Liver (tissue), 9 donors: ENCODE measurements around the gene SPSB1. TPM values are rescaled to one million over a fixed set of nuclear protein-coding genes. Genes with fewer than 3 reads are reported as not detected.

Source experiments
- DNase-seq: peaks from one replicate; pipeline ENCODE4 v3.0.0-alpha.2; 2017; ENCODE audit warnings: low spot score
- H3K27ac ChIP-seq, 2 donors: one replicate each; pipeline ENCODE4 v1.7.0; 2013; ENCODE audit warnings: inconsistent platforms in 2 of 2, low read length in 2 of 2, control low read depth in 1 of 2, low read depth in 1 of 2, mild to moderate bottlenecking in 1 of 2
- H3K27me3 ChIP-seq, 4 donors: one replicate each; pipeline versions ENCODE4 v1.6.1 to v1.7.0; 2013; ENCODE audit warnings: low read length in 3 of 4, inconsistent platforms in 1 of 4, mild to moderate bottlenecking in 1 of 4, moderate library complexity in 1 of 4; ENCODE audit not compliant: control insufficient read depth in 4 of 4, insufficient read depth in 4 of 4
- H3K36me3 ChIP-seq, 4 donors: one replicate each; pipeline versions ENCODE4 v1.6.1 to v1.7.0; 2013; ENCODE audit warnings: low read length in 3 of 4, mild to moderate bottlenecking in 3 of 4, low read depth in 1 of 4, moderate library complexity in 1 of 4; ENCODE audit not compliant: control insufficient read depth in 4 of 4, insufficient read depth in 3 of 4
- H3K4me1 ChIP-seq, 4 donors: one replicate each; pipeline versions ENCODE4 v1.6.1 to v1.7.0; 2013; ENCODE audit warnings: low read length in 3 of 4, mild to moderate bottlenecking in 3 of 4, moderate library complexity in 1 of 4; ENCODE audit not compliant: control insufficient read depth in 4 of 4, insufficient read depth in 4 of 4
- H3K4me3 ChIP-seq, 3 donors: one replicate each; pipeline versions ENCODE4 v1.6.1 to v1.7.0; 2013; ENCODE audit warnings: low read length in 3 of 3, control low read depth in 1 of 3, low read depth in 1 of 3, mild to moderate bottlenecking in 1 of 3
- H3K9ac ChIP-seq, 2 donors: one replicate each; pipeline ENCODE4 v1.7.0; 2013; ENCODE audit warnings: low read length in 2 of 2, mild to moderate bottlenecking in 2 of 2, moderate library complexity in 2 of 2, control low read depth in 1 of 2, low read depth in 1 of 2
- H3K9me3 ChIP-seq, 4 donors: one replicate each; pipeline versions ENCODE4 v1.6.1 to v1.7.0; 2013; ENCODE audit warnings: low read length in 3 of 4; ENCODE audit not compliant: control insufficient read depth in 4 of 4
- EGR1 ChIP-seq, 2 donors: IDR thresholded peaks; 2 replicates each; pipeline ENCODE4 v1.6.1; 2016 to 2018; ENCODE audit warnings: antibody characterized with exemption in 2 of 2, low read depth in 2 of 2
- FOXA1 ChIP-seq: IDR thresholded peaks from 2 replicates; pipeline ENCODE4 v1.6.1; 2016; ENCODE audit warnings: antibody characterized with exemption
- FOXA2 ChIP-seq: IDR thresholded peaks from 2 replicates; pipeline ENCODE4 v1.6.1; 2016; ENCODE audit warnings: antibody characterized with exemption
- GABPA ChIP-seq, 2 donors: IDR thresholded peaks in 1 of 2; conservative IDR thresholded peaks in 1 of 2; 2 replicates each; pipeline ENCODE4 v1.6.1; 2016; ENCODE audit warnings: antibody characterized with exemption in 2 of 2, mild to moderate bottlenecking in 1 of 2, moderate library complexity in 1 of 2
- HNF4A ChIP-seq, 2 donors: conservative IDR thresholded peaks; 2 replicates each; pipeline ENCODE4 v1.6.1; 2016; ENCODE audit warnings: antibody characterized with exemption in 2 of 2, mild to moderate bottlenecking in 2 of 2
- HNF4G ChIP-seq: IDR thresholded peaks from 2 replicates; pipeline ENCODE4 v1.6.1; 2016; ENCODE audit warnings: antibody characterized with exemption
- JUND ChIP-seq, 2 donors: IDR thresholded peaks; 2 replicates each; pipeline ENCODE4 v1.6.1; 2016; ENCODE audit warnings: antibody characterized with exemption in 2 of 2
- RAD21 ChIP-seq, 2 donors: IDR thresholded peaks; 2 replicates each; pipeline ENCODE4 v1.6.1; 2016; ENCODE audit warnings: antibody characterized with exemption in 2 of 2, mild to moderate bottlenecking in 2 of 2
- RXRA ChIP-seq, 2 donors: IDR thresholded peaks; 2 replicates each; pipeline ENCODE4 v1.6.1; 2017 to 2018; ENCODE audit warnings: antibody characterized with exemption in 2 of 2, mild to moderate bottlenecking in 1 of 2
- SP1 ChIP-seq: IDR thresholded peaks from 2 replicates; pipeline ENCODE4 v1.6.1; 2018; ENCODE audit warnings: antibody characterized with exemption, mild to moderate bottlenecking
- TAF1 ChIP-seq: conservative IDR thresholded peaks from 2 replicates; pipeline ENCODE4 v1.6.1; 2016; ENCODE audit warnings: antibody characterized with exemption, mild to moderate bottlenecking
- YY1 ChIP-seq: IDR thresholded peaks from 2 replicates; pipeline ENCODE4 v1.6.1; 2016; ENCODE audit warnings: antibody characterized with exemption, mild to moderate bottlenecking
- WGBS: extraction: QIAGEN DNeasy Blood & Tissue Kit; methylation state at CpG from one replicate; pipeline ENCODE4 v1.1.7; 2013; 5-methylcytosine and 5-hydroxymethylcytosine counted together
- polyA plus RNA-seq, 2 donors: library from polyadenylated mRNA; stranded (reverse) in 1 of 2; unstranded in 1 of 2; fragments of 200-250 nt in 1 of 2; fragments of >200 nt in 1 of 2; fragmentation: Nextera tagmentation in 1 of 2; extraction: Ambion mirVana in 1 of 2; gene quantifications; one replicate each; pipeline versions ENCODE4 v1.2.1 to v1.2.3, GENCODE V29; 2013 to 2015
- total RNA-seq, 2 donors: library from RNA; depleted of rRNA; stranded (reverse); fragments of >200 nt; gene quantifications; one replicate each; pipeline ENCODE4 v1.2.3, GENCODE V29; 2014
- TF ChIP-seq, protein P1 (sequence below): IDR thresholded peaks from 2 replicates; pipeline ENCODE4 v1.6.1; 2016; ENCODE audit warnings: antibody characterized with exemption
- TF ChIP-seq, protein P2 (sequence below): fragments of 150-350 bp; IDR thresholded peaks from 2 replicates; pipeline ENCODE4 v1.5.1; 2017; ENCODE audit warnings: improper control_type of control experiment, low read depth, low read length; ENCODE audit not compliant: missing input control
- TF ChIP-seq, protein P3 (sequence below): IDR thresholded peaks from 2 replicates; pipeline ENCODE4 v1.6.1; 2016; ENCODE audit warnings: antibody characterized with exemption, mild to moderate bottlenecking
- TF ChIP-seq, protein P4 (sequence below): IDR thresholded peaks from 2 replicates; pipeline ENCODE4 v1.6.1; 2016; ENCODE audit warnings: antibody characterized with exemption
- donor health status: healthy.
- donor health status: healthy.
- donor health status: healthy.
- donor health status: healthy.
- donor health status: healthy.

Gene SPSB1
- total and polyA plus RNA-seq, 4 donors, result 4.1 to 22.6 (median 14.8) TPM

DNA sequence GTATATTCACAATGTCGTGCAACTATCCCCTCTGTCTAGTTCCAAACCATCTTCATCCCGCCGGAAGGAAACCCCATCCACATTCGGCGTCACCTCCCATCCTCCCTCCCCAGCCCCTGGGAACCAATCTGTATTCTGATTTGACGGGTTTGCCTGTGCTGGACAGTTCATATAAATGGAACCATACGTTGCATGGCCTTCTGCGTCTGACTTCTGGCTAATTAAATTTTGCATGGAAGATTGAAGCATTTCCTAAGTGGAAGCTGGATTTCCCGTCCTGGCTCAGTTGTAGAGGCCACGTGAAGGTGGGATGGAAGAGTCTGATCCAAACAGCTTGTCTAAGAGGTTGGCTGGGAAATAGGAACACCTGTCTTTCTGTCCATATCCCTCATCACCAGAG, 14.6 kb downstream of the SPSB1 start:
- 97% methylated on average over 10 of the region's 10 CpGs for WGBS
- no peak overlapping the region for H3K9ac ChIP-seq
- TF ChIP-seq HNF4A (conservative IDR thresholded peaks at IDR 0.05) (no peak), YY1 (no peak), JUND (IDR thresholded peaks at IDR 0.05) (no peak), HNF4G (no peak), RAD21 (IDR thresholded peaks at IDR 0.05) (no peak), RXRA (IDR thresholded peaks at IDR 0.05) (no peak), GABPA (IDR thresholded peaks at IDR 0.05 in 1 of 2, conservative IDR thresholded peaks at IDR 0.05 in 1 of 2) (no peak), FOXA1 (no peak), EGR1 (IDR thresholded peaks at IDR 0.05; ENCODE audit: low read depth in 2 of 2) (no peak)
- TF ChIP-seq, protein P1, sequence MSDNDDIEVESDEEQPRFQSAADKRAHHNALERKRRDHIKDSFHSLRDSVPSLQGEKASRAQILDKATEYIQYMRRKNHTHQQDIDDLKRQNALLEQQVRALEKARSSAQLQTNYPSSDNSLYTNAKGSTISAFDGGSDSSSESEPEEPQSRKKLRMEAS, result no peak
- TF ChIP-seq, protein P2, sequence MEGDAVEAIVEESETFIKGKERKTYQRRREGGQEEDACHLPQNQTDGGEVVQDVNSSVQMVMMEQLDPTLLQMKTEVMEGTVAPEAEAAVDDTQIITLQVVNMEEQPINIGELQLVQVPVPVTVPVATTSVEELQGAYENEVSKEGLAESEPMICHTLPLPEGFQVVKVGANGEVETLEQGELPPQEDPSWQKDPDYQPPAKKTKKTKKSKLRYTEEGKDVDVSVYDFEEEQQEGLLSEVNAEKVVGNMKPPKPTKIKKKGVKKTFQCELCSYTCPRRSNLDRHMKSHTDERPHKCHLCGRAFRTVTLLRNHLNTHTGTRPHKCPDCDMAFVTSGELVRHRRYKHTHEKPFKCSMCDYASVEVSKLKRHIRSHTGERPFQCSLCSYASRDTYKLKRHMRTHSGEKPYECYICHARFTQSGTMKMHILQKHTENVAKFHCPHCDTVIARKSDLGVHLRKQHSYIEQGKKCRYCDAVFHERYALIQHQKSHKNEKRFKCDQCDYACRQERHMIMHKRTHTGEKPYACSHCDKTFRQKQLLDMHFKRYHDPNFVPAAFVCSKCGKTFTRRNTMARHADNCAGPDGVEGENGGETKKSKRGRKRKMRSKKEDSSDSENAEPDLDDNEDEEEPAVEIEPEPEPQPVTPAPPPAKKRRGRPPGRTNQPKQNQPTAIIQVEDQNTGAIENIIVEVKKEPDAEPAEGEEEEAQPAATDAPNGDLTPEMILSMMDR, result no peak
- TF ChIP-seq, protein P3, sequence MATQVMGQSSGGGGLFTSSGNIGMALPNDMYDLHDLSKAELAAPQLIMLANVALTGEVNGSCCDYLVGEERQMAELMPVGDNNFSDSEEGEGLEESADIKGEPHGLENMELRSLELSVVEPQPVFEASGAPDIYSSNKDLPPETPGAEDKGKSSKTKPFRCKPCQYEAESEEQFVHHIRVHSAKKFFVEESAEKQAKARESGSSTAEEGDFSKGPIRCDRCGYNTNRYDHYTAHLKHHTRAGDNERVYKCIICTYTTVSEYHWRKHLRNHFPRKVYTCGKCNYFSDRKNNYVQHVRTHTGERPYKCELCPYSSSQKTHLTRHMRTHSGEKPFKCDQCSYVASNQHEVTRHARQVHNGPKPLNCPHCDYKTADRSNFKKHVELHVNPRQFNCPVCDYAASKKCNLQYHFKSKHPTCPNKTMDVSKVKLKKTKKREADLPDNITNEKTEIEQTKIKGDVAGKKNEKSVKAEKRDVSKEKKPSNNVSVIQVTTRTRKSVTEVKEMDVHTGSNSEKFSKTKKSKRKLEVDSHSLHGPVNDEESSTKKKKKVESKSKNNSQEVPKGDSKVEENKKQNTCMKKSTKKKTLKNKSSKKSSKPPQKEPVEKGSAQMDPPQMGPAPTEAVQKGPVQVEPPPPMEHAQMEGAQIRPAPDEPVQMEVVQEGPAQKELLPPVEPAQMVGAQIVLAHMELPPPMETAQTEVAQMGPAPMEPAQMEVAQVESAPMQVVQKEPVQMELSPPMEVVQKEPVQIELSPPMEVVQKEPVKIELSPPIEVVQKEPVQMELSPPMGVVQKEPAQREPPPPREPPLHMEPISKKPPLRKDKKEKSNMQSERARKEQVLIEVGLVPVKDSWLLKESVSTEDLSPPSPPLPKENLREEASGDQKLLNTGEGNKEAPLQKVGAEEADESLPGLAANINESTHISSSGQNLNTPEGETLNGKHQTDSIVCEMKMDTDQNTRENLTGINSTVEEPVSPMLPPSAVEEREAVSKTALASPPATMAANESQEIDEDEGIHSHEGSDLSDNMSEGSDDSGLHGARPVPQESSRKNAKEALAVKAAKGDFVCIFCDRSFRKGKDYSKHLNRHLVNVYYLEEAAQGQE, result no peak
- H3K36me3 ChIP-seq, result no peaks in the 10 kb centered on the region
- H3K9me3 ChIP-seq, result no peaks in the 10 kb centered on the region
- no peak for DNase-seq
- no peak overlapping the region for H3K27ac ChIP-seq
- no peak overlapping the region for H3K4me3 ChIP-seq
- H3K4me1 ChIP-seq, result no peaks in the 10 kb centered on the region
- H3K27me3 ChIP-seq, result no peaks in the 10 kb centered on the region

DNA sequence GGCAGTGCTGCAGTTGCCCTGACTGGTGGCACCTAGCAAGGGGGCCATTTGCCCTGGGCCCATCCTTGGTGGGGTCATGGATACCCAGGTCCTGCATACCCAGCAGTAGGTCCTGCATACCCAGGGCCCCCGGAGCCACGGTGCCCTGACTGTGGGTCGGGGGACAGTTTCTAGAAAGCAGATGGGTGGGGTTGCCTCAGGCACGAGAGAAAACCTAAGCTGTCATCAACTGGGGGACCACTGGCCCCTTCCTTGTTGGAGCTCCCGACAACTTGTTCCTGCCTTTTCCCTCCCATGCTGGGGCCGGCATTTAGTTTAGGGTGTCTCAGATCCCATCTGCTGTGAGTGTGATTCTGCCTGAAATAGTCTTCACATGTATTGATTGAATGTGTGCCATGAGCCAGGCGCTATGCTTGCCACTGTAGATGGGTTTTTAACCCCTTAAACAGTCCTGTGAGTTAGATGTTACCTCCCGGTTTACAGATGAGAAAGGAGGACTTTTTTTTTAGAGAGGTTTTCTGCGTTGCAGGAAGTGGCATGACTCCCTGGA, 15.6 kb downstream of the SPSB1 start:
- H3K4me1 ChIP-seq, result no peaks in the 10 kb centered on the region
- H3K9me3 ChIP-seq, result no peaks in the 10 kb centered on the region
- H3K27me3 ChIP-seq, result no peaks in the 10 kb centered on the region
- WGBS, result 88% methylated on average over 9 of the region's 9 CpGs
- DNase-seq, result no peak
- H3K9ac ChIP-seq, result no peak overlapping the region
- no peak overlapping the region for H3K27ac ChIP-seq
- no peak for TF ChIP-seq SP1
- no peak for TF ChIP-seq RAD21 (IDR thresholded peaks at IDR 0.05)
- TF ChIP-seq YY1, result no peak
- TF ChIP-seq TAF1, result no peak
- TF ChIP-seq EGR1 (IDR thresholded peaks at IDR 0.05; ENCODE audit: low read depth in 2 of 2), result no peak
- TF ChIP-seq RXRA (IDR thresholded peaks at IDR 0.05), result no peak
- TF ChIP-seq, protein P4, sequence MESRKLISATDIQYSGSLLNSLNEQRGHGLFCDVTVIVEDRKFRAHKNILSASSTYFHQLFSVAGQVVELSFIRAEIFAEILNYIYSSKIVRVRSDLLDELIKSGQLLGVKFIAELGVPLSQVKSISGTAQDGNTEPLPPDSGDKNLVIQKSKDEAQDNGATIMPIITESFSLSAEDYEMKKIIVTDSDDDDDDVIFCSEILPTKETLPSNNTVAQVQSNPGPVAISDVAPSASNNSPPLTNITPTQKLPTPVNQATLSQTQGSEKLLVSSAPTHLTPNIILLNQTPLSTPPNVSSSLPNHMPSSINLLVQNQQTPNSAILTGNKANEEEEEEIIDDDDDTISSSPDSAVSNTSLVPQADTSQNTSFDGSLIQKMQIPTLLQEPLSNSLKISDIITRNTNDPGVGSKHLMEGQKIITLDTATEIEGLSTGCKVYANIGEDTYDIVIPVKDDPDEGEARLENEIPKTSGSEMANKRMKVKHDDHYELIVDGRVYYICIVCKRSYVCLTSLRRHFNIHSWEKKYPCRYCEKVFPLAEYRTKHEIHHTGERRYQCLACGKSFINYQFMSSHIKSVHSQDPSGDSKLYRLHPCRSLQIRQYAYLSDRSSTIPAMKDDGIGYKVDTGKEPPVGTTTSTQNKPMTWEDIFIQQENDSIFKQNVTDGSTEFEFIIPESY, result no peak
- TF ChIP-seq, protein P1, result no peak
- TF ChIP-seq FOXA2, result no peak
- TF ChIP-seq JUND (IDR thresholded peaks at IDR 0.05), result no peak
- TF ChIP-seq, protein P3, result no peak
- H3K4me3 ChIP-seq, result no peak overlapping the region
- H3K36me3 ChIP-seq, result no peaks in the 10 kb centered on the region
